ENCODE results near the gene PLXNB3.

Gene PLXNB3

GRCh38 chrX:153762626-153763173, 1.3 kb upstream of the PLXNB3 start:
- no peak for ATAC-seq

GRCh38 chrX:153763298-153763932, 634 bp upstream of the PLXNB3 start:
- ATAC-seq = no peak

DNA sequence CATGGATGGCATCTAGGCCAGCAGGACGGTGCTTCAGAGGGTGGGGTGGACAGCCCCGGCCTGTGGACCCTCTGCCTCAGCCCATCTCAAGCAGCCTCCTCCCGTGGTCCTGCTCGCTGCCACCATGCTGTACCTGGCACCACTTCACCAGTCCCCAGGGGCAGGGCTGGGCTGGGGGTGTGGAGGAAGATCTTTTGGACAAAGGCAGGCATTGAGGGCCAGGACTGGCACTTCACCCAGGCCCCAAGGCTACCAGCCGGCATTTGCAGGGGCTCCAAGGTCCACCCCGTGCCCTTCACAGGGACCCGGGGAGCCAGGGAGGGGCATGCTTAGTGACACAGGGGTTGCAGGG, 713 bp downstream of the PLXNB3 start:
- ATAC-seq = no peak

GRCh38 chrX:153765138-153766079, 1.4 kb downstream of the PLXNB3 start:
- no peak for ATAC-seq

DNA sequence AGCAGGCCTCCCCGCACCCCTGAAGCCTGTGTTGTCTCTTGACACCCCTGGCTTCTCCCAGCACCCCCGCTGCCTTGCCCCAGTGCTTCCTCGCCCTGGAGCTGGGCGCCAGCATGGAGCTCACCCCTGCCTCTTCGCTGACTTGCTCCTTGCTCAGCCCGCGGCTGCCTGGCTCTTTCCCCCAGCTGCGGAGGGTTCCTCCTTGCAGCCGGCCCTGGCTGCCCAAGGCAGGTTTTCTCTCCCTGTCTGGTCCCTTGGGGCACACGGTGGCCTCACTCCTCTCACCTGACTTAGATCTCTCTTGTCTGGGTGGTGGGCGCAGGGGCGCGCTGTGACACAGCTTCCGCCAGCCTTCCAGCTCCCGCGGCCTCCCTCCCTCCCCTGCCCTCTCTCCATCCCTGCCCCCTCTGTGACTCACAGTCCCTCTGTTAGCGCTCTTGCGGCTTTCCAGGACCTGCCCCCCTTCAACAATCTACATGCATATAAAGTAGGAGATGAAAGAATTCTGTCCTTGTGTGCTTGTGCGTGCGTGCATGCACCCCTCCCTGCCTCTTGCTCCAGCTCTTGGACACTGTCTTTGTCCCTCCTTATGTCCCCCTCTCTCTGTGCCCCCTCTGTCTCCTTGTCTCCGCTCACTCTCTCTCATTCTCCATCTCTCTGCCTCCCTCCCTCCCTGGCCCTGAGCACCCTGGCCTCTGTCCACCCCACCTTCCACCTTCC, 2.2 kb downstream of the PLXNB3 start:
- peak; percentile 46 to 50 for ATAC-seq

DNA sequence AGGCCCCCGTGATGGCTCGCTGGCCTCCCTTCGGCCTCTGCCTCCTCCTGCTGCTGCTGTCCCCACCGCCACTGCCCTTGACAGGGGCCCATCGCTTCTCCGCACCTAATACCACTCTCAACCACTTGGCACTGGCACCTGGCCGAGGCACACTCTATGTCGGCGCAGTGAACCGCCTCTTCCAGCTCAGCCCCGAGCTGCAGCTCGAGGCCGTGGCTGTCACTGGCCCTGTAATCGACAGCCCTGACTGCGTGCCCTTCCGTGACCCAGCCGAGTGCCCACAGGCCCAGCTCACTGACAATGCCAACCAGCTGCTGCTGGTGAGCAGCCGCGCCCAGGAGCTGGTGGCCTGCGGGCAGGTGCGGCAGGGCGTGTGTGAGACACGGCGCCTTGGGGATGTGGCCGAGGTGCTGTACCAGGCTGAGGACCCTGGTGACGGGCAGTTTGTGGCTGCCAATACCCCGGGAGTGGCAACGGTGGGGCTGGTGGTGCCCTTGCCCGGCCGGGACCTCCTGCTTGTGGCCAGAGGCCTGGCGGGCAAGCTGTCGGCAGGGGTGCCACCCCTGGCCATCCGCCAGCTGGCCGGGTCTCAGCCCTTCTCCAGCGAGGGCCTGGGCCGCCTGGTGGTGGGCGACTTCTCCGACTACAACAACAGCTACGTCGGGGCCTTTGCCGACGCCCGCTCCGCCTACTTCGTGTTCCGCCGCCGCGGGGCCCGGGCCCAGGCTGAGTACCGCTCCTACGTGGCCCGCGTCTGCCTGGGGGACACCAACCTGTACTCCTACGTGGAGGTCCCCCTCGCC, 3.0 kb downstream of the PLXNB3 start:
- ATAC-seq = no peak

- ATAC-seq = no peak
Measured at GRCh38 chrX:153767674-153768055, 3.6 kb downstream of the PLXNB3 start.

DNA sequence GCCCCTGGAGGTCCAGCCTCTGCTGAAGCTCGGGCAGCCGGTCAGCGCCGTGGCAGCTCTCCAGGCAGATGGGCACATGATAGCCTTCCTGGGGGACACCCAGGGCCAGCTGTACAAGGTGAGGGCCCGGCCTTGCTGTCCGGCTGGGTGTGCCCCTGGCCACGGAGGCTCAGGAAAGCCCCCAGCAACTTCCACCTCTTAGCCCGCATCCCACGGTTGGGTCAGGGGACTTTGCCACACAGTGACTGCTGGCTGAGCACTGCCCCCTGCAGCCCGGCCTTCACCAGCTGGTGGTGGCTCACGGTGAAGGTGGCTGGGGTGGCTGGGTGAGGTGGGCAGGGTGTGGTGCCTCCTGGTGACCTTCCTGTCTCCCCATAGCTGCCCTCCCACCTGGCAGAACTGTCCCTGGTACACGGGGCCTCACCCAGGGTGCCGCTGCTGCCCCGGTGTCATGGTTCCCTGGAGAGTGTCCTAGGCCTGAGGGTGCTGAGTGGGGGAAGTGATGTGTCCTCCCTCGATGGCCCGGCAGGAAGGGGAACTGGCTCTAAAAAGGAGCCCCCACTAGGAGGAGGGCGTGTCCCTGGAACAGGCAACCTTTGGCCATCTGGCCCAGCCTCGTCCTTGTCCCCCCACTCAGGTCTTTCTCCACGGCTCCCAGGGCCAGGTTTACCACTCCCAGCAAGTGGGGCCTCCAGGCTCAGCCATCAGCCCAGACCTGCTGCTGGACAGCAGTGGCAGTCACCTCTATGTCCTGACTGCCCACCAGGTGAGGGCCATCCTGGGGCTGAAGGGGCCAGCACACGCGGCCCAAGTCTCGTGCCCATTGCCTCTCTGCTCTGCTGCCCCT, 4.5 kb downstream of the PLXNB3 start:
- ATAC-seq = no peak

DNA sequence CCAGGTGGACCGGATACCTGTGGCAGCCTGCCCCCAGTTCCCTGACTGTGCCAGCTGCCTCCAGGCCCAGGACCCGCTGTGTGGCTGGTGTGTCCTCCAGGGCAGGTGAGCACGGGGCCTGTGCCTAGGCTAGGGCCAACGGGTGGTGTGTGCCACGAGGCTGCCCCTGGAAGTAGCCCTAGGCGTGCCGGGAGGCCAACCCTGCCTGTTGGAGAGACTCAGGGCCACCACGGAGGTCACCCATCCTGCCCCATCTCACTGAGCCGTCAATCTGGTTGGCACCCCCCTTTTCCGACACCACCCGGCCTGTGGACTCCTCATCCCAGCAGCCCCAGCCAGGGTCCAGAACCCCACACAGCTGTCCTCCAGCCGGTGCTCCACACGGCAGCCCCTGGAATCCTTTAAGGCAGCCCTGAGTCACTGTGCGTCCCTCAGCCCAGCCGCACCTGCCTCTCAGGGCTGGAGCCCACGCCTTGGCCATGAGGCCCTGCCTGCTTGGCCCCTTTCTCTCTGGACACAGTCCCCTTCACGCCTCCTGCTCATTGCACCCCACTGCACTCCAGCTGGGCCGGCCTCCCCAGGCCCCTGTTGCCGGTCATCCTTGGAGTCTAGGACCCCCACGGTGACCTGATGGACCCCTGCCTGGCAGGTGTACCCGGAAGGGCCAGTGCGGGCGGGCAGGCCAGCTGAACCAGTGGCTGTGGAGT, 5.3 kb downstream of the PLXNB3 start:
- no peak for ATAC-seq

DNA sequence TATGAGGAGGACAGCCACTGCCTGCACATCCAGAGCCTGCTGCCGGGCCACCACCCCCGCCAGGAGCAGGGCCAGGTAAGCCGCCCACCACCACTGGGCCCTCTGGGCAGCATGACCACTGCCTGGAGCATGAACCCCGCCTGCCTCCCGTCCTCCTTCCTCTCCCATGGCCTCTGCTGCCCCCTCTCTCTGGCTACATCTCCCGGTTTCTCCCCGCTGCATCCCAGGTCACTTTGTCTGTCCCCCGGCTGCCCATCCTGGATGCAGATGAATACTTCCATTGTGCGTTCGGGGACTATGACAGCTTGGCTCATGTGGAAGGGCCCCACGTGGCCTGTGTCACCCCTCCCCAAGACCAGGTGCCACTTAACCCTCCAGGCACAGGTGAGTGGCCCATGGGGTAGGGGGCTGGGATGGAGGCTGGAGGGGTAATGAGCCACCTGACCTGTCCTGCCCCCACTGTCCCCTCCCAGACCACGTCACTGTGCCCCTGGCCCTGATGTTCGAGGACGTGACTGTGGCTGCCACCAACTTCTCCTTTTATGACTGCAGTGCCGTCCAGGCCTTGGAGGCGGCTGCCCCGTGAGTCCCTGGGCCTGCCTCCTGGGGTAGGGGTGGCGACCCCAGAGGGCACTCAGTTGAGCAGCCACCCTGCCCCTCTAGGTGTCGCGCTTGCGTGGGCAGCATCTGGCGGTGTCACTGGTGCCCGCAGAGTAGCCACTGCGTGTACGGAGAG, 6.0 kb downstream of the PLXNB3 start:
- no peak for ATAC-seq

DNA sequence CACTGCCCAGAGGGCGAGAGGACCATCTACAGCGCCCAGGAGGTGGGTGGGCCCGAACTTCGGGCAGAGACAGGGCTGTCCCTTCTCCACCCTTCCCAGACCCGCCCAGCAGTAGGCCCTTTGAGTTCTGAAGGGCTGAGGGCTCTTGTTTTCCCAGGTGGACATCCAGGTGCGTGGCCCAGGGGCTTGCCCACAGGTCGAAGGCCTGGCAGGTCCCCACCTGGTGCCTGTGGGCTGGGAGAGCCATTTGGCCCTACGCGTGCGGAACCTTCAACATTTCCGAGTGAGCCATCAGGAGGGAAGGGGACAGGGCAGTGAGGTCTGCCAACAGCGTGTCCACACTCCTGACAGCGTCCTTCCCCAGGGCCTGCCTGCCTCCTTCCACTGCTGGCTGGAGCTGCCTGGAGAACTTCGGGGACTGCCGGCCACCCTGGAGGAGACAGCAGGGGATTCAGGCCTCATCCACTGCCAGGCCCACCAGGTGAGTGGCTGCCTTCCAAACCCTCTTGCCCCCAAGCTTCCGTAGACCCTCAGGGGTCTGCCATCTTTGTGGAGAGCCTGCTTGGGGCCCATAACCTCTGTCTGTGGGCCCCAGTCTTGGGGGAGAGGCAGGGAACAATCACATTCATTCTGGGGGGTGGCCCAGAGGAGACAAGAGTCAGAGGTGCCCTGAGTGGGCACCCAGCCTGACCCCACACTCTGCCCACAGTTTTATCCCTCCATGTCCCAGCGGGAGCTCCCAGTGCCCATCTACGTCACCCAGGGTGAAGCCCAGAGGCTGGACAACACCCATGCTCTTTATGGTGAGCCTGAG, 6.8 kb downstream of the PLXNB3 start:
- ATAC-seq = no peak

- no peak for ATAC-seq
Measured at GRCh38 chrX:153771415-153772315, 7.6 kb downstream of the PLXNB3 start.

- no peak for ATAC-seq
Measured at GRCh38 chrX:153772316-153773217, 8.5 kb downstream of the PLXNB3 start.

DNA sequence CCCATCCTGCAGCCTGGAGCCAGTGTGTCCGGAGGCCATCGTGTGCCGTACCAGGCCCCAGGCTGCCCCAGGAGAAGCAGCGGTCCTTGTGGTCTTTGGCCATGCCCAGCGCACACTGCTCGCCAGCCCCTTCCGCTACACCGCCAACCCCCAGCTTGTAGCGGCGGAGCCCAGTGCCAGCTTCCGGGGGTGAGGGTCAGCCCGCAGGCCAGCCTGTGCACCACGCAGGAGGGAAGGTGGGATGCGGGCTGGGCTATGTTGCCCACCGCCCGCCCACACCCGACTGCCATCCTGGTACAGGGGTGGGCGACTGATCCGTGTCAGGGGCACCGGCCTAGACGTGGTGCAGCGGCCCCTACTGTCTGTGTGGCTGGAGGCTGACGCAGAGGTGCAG, 9.2 kb downstream of the PLXNB3 start:
- ATAC-seq = no peak

- no peak for ATAC-seq
Measured at GRCh38 chrX:153773741-153774575, 9.9 kb downstream of the PLXNB3 start.
